PFSK-1 (cell line): ENCODE results near the gene GDF9.

ENCODE experiments used
- FOXP2 ChIP-seq: optimal IDR thresholded peaks from 2 replicates; pipeline ENCODE3; 2011; ENCODE audit warnings: borderline replicate concordance, control low read depth, inconsistent platforms; ENCODE audit not compliant: insufficient read depth; ENCODE audit errors: extremely low read length, extremely low read depth
- POLR2AphosphoS5 ChIP-seq: IDR thresholded peaks from 2 replicates; pipeline ENCODE4 v1.6.1; 2012; ENCODE audit warnings: low read depth, mild to moderate bottlenecking, control low read depth, low read length, moderate library complexity
- SIN3A ChIP-seq: IDR thresholded peaks from 2 replicates; pipeline ENCODE4 v1.6.1; 2012; ENCODE audit warnings: mild to moderate bottlenecking, low read length, moderate library complexity, borderline replicate concordance; ENCODE audit not compliant: insufficient read depth
- TAF1 ChIP-seq: IDR thresholded peaks from 2 replicates; pipeline ENCODE4 v1.6.1; 2012; ENCODE audit warnings: low read length, control low read depth, borderline replicate concordance; ENCODE audit not compliant: insufficient read depth
- TF ChIP-seq, protein P1 (sequence below), 2 experiments: IDR thresholded peaks; 2 replicates each; pipeline versions ENCODE4 v1.6.1 to v1.8.0; 2011 to 2012; ENCODE audit warnings: low read depth in 2 of 2, low read length in 2 of 2, control low read depth in 1 of 2, inconsistent platforms in 1 of 2, mild to moderate bottlenecking in 1 of 2, moderate library complexity in 1 of 2; ENCODE audit not compliant: insufficient read depth in 1 of 2

The GDF9 gene

GRCh38 chr5:132821791-132822190, 44.5 kb downstream of the GDF9 start:
- no peak for TF ChIP-seq FOXP2
- no peak for TF ChIP-seq TAF1
- TF ChIP-seq SIN3A, result no peak
- TF ChIP-seq POLR2AphosphoS5, result no peak
- TF ChIP-seq, protein P1, sequence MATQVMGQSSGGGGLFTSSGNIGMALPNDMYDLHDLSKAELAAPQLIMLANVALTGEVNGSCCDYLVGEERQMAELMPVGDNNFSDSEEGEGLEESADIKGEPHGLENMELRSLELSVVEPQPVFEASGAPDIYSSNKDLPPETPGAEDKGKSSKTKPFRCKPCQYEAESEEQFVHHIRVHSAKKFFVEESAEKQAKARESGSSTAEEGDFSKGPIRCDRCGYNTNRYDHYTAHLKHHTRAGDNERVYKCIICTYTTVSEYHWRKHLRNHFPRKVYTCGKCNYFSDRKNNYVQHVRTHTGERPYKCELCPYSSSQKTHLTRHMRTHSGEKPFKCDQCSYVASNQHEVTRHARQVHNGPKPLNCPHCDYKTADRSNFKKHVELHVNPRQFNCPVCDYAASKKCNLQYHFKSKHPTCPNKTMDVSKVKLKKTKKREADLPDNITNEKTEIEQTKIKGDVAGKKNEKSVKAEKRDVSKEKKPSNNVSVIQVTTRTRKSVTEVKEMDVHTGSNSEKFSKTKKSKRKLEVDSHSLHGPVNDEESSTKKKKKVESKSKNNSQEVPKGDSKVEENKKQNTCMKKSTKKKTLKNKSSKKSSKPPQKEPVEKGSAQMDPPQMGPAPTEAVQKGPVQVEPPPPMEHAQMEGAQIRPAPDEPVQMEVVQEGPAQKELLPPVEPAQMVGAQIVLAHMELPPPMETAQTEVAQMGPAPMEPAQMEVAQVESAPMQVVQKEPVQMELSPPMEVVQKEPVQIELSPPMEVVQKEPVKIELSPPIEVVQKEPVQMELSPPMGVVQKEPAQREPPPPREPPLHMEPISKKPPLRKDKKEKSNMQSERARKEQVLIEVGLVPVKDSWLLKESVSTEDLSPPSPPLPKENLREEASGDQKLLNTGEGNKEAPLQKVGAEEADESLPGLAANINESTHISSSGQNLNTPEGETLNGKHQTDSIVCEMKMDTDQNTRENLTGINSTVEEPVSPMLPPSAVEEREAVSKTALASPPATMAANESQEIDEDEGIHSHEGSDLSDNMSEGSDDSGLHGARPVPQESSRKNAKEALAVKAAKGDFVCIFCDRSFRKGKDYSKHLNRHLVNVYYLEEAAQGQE (IDR thresholded peaks at IDR 0.05; ENCODE audit: insufficient read depth in 1 of 2, low read depth in 2 of 2, low read length in 2 of 2), result no peak

DNA sequence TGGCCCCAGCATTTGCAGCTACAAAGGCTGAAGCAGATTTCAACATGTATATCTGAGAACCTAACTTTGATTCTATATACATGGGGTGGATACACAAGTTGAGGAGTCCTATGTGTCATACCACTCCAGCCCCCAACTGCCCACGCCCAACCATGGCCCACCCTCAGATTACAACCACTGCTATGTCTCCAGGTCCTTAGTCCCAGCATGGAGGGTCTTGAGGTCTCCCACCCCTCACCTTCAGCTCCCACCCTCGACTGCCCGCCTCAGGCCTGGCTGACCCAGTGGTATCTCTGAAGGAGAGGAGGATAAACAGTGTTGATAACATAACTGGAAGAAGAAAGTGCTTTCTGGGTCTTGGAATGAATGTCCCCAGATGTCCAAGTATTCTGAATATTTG, 44.9 kb downstream of the GDF9 start:
- TF ChIP-seq TAF1, result no peak
- TF ChIP-seq, protein P1 (IDR thresholded peaks at IDR 0.05; ENCODE audit: insufficient read depth in 1 of 2, low read depth in 2 of 2, low read length in 2 of 2), result no peak
- TF ChIP-seq SIN3A, result no peak
- no peak for TF ChIP-seq POLR2AphosphoS5
- TF ChIP-seq FOXP2, result no peak

DNA sequence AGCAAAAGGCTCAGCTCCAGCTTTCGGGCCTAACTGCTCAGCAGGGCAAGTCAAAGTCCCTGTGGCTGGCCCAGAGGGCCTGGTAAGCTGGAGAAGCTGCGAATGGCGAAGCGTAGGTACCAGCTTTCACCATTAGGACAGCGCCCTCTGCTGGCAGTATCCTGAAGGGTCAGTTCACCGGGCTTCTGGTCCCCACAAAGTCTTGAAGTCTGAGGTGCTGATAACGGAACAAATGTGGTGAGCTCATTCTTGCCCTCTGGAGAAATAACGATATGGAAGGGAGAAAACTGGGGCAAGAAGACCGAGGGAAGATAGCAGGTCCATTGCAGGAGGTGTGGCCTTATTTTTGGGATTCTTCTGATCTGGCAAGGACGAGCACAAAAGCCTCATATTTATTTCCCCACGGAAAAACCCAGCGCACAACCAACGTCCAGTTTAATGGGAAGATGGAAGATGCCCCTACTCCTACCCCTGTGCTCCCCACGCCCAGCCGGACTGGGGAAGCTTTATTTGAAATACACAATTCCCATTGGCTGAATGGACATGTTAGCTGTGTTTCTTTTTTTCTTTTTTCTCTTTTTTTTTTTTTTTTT, 46.0 kb downstream of the GDF9 start:
- TF ChIP-seq TAF1 (no peak), SIN3A (no peak), POLR2AphosphoS5 (no peak), FOXP2 (no peak)
- TF ChIP-seq, protein P1 (IDR thresholded peaks at IDR 0.05; ENCODE audit: insufficient read depth in 1 of 2, low read depth in 2 of 2, low read length in 2 of 2), result no peak

DNA sequence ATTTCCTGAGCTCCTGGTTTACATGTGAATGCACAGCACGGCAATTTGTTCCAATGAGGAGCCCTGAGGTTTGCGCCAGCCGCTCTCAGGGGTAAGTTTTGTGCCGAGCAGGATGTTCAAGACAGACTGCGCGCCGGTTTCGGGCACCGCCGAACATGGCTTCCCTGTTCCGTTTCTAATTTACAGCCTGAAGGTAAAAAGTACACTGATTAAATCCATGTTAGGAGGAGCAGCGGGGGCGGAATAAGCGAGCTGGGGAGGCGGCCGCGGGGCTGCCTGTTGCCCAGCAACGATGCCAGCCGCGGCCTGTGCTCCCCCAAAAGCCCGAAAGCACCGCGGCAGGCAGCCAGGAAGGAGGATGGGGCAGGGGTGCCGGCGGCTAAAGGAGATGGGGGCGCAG, 46.8 kb downstream of the GDF9 start:
- no peak for TF ChIP-seq FOXP2
- no peak for TF ChIP-seq TAF1
- TF ChIP-seq, protein P1 (IDR thresholded peaks at IDR 0.05; ENCODE audit: insufficient read depth in 1 of 2, low read depth in 2 of 2, low read length in 2 of 2), result no peak
- no peak for TF ChIP-seq SIN3A
- TF ChIP-seq POLR2AphosphoS5, result no peak

DNA sequence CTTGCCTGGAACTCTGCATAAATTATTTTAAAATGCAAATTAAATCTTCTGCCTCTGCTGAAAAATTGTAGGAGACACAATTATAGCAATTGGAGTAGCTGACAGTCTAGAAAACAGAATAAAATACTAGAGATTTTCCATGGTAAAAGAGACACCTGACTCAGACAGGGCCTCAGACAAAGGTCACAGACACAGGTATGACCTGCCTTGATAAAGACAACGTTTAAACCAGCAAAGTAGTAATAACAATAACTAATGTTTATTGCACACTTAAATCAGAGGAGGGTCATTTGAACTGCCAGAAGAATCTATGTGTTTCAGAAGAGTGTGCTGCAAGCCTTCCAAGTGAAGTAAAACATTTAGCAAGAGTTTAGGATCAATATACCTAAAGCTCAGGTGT, 49.3 kb downstream of the GDF9 start:
- TF ChIP-seq POLR2AphosphoS5 (no peak), TAF1 (no peak), SIN3A (no peak), FOXP2 (no peak)
- TF ChIP-seq, protein P1 (IDR thresholded peaks at IDR 0.05; ENCODE audit: insufficient read depth in 1 of 2, low read depth in 2 of 2, low read length in 2 of 2), result no peak
